Transverse colon (tissue), 4 donors: ENCODE data around the gene RNF144A. TPM values are rescaled to one million over a fixed set of nuclear protein-coding genes. Genes with fewer than 3 reads are reported as not detected.

Experiments
- DNase-seq: peaks from one replicate; pipeline ENCODE4 v3.0.0-alpha.2; 2019
- H3K27ac ChIP-seq, 4 donors: fragments of 200-600 bp; sonication (generic); 2 replicates each; pipeline ENCODE4 v1.5.1; 2016 to 2018; ENCODE audit warnings: inconsistent platforms in 4 of 4
- H3K27me3 ChIP-seq: fragments of 200-600 bp; sonication (generic); 2 replicates; pipeline ENCODE4 v1.5.1; 2017; ENCODE audit warnings: inconsistent platforms
- H3K36me3 ChIP-seq, 4 donors: fragments of 200-600 bp; sonication (generic); 2 replicates each; pipeline ENCODE4 v1.5.1; 2017 to 2019; ENCODE audit warnings: inconsistent platforms in 4 of 4
- H3K4me1 ChIP-seq, 4 donors: fragments of 200-600 bp; sonication (generic); 2 replicates each; pipeline ENCODE4 v1.5.1; 2017 to 2020; ENCODE audit warnings: inconsistent platforms in 4 of 4
- H3K4me3 ChIP-seq, 4 donors: fragments of 200-600 bp; sonication (generic); 1 replicate in 1 of 4; 2 replicates in 3 of 4; pipeline versions ENCODE4 v1.5.1 to v1.6.1; 2017 to 2019; ENCODE audit warnings: inconsistent platforms in 4 of 4
- H3K9me3 ChIP-seq, 2 donors: fragments of 200-600 bp; sonication (generic); 2 replicates each; pipeline ENCODE4 v1.5.1; 2017 to 2019; ENCODE audit warnings: inconsistent platforms in 2 of 2
- EP300 ChIP-seq: sonication (generic); formaldehyde crosslinking; IDR thresholded peaks from one replicate; pipeline ENCODE4 v1.6.1; 2017; ENCODE audit warnings: antibody characterized with exemption, low read depth
- POLR2A ChIP-seq: fragments of 450-650 bp; IDR thresholded peaks from one replicate; pipeline ENCODE4 v1.6.1; 2016; ENCODE audit warnings: antibody characterized with exemption, mild to moderate bottlenecking, moderate library complexity
- POLR2AphosphoS5 ChIP-seq, 3 donors: sonication (generic); formaldehyde crosslinking; IDR thresholded peaks; one replicate each; pipeline ENCODE4 v1.6.1; 2016; ENCODE audit warnings: antibody characterized with exemption in 3 of 3
- WGBS, 2 donors: methylation state at CpG; one replicate each; pipeline ENCODE4 v1.1.5; 2018; ENCODE audit warnings: low coverage in 1 of 2; 5-methylcytosine and 5-hydroxymethylcytosine counted together
- in situ Hi-C, 4 donors: fragments of 200-750 bp; cut with MboI; loops; one replicate each; pipeline versions ENCODE4 v1.15.0 to v1.15.1; 2017; ENCODE audit warnings: low sequenced_read_pairs in 3 of 4, low pct_ligation_motif_present in 1 of 4, low pct_unique_long_range_greater_than_20kb in 1 of 4
- intact Hi-C: fragments of 100-400 bp; cut with DNase I; formaldehyde crosslinking; loops from one replicate; pipeline ENCODE4 v1.15.1; 2023; ENCODE audit warnings: low total_unique reads
- total RNA-seq, 4 donors: library from RNA; depleted of rRNA; stranded (reverse); fragments of >200 nt; gene quantifications; one replicate each; pipeline ENCODE4 v1.1.0, GENCODE V29; 2016
- TF ChIP-seq, protein P1 (sequence below), 5 experiments: fragments of 200-600 bp in 3 of 5; fragments of 450-650 bp in 2 of 5; sonication (generic) in 3 of 5; IDR thresholded peaks; 1 replicate in 2 of 5; 2 replicates in 3 of 5; pipeline ENCODE4 v1.5.1; 2016 to 2017; ENCODE audit warnings: antibody characterized with exemption in 5 of 5, inconsistent platforms in 3 of 5, mild to moderate bottlenecking in 2 of 5, moderate library complexity in 1 of 5

RNF144A gene
- total RNA-seq, 4 donors from 2014 or later = 24.0 to 145 (median 83.0) TPM

DNA sequence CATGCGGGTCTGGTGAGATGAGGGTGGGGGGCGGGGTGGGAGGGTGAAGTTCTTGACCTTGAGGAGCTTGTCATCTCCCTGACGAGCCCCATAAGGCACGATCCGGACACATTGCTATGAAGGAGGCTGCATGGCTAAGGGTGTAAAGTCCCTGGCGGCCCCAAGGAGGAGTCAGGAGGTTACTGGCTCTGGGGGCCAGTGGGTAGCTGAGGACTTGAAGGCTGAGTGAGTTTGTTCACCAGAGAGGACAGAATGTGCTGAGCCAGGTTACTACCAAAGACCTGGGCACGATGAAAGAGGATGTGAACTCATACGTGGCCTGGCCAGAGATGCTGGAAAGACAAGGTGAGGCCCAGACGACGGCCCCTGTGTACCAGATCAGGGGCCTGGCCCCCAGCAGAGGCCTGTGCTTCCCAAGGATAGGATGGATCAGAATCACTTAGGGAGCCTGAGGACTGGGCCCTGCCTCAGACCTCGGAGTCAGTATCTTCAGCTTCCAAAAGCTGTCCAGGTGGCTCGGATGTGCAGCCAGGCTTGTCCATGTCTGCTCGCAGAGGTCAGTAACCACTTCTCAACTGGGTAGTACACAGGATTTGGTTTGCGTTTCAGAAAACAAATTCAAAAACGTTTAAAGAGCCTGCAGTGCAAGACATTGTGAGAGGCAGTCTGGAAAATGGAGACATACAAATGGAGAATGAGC is 110.9 kb downstream of the RNF144A start:
- Histone ChIP-seq H3K9me3 (no peaks in the 10 kb centered on the region), H3K36me3 (no peaks in the 10 kb centered on the region), H3K4me1 (peaks cover 0 to 6% (median 0%) of the 10 kb centered on the region in 4 donors), H3K4me3 (no peak overlapping the region), H3K27me3 (no peaks in the 10 kb centered on the region), H3K27ac (no peak overlapping the region)
- intact Hi-C loops = no loop called here
- in situ Hi-C loops = loop anchor here in 1 of 4 donors (10.0 kb wide), 1 partner anchor 123 kb away; no protein-coding TSS in a partner anchor
- no peak for DNase-seq
- TF ChIP-seq EP300 (no peak), POLR2A (no peak), POLR2AphosphoS5 (IDR thresholded peaks at IDR 0.05) (no peak)
- TF ChIP-seq, protein P1, sequence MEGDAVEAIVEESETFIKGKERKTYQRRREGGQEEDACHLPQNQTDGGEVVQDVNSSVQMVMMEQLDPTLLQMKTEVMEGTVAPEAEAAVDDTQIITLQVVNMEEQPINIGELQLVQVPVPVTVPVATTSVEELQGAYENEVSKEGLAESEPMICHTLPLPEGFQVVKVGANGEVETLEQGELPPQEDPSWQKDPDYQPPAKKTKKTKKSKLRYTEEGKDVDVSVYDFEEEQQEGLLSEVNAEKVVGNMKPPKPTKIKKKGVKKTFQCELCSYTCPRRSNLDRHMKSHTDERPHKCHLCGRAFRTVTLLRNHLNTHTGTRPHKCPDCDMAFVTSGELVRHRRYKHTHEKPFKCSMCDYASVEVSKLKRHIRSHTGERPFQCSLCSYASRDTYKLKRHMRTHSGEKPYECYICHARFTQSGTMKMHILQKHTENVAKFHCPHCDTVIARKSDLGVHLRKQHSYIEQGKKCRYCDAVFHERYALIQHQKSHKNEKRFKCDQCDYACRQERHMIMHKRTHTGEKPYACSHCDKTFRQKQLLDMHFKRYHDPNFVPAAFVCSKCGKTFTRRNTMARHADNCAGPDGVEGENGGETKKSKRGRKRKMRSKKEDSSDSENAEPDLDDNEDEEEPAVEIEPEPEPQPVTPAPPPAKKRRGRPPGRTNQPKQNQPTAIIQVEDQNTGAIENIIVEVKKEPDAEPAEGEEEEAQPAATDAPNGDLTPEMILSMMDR (IDR thresholded peaks at IDR 0.05) = no peak
- WGBS, 2 donors = 40 to 90% methylated on average over 2 to 15 of the region's 15 CpGs

DNA sequence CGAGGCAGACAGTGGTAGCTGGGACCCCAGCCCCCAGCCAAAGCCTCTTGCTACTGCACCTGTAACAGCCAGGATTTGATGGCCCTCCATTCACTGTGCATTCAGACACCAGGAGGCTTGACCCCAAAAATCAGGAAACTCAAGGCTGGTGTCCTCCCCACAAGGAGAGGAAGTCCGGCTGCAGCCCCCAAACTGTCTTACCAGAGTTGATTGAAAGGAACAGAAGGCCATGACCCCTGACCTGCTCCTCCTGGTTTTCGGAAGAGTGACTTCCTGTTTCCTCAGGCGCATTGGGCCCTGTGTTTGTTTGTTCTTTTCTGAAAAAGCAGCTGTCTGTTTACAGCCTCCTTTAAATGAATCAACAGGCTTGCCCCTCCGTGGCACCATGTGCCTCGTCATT is 111.6 kb downstream of the RNF144A start:
- intact Hi-C loops (no loop called here), in situ Hi-C loops (loop anchor here in 1 of 4 donors (10.0 kb wide), 1 partner anchor 124 kb away; no protein-coding TSS in a partner anchor)
- Histone ChIP-seq H3K4me3 (no peak overlapping the region), H3K27ac (no peak overlapping the region), H3K4me1 (peaks cover 0 to 11% (median 0%) of the 10 kb centered on the region in 4 donors), H3K27me3 (no peaks in the 10 kb centered on the region), H3K36me3 (no peaks in the 10 kb centered on the region), H3K9me3 (no peaks in the 10 kb centered on the region)
- no peak for DNase-seq
- 17 to 76% methylated on average over 1 to 6 of the region's 6 CpGs for WGBS, 2 donors
- TF ChIP-seq EP300 = no peak
- no peak for TF ChIP-seq POLR2AphosphoS5 (IDR thresholded peaks at IDR 0.05)
- TF ChIP-seq, protein P1 (IDR thresholded peaks at IDR 0.05) = no peak
- no peak for TF ChIP-seq POLR2A

DNA sequence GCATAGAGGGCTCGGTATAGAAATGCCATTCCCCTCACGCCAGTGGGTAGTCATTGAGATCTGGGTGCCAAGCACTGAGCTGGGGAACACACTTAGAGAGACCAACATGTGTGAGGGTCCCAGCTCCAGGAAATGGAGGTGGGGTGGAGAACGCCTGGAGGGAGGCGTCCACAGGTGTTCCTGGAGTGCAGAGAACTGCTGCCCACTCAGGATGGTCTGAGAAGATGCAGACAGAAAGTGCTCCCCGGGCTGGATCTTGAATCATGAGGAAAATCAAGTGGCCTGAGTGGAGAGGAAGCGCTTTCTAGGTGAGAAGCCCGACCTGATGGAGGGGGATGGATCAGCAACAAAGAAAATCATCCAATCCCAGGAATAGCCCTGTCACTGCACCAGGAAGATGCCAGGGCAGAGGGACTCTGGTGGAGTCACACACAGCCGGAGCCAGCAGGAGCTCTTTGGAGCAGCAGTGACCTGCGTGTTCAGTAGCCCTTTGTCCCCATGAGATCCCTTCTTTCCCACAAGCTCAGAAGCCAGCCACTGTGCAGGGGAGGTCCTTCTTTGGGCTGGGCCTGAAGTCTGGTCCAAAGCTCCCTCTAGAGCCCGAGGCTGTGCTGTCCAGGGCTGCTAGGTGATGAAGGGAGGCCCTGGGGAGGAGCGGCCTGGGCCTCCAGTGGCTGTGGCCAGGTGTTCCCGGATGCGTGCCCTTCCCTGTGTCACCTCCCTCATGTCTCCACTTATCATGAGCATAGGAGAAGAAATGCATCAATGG is 112.3 kb downstream of the RNF144A start:
- Histone ChIP-seq H3K4me3 (no peak overlapping the region), H3K36me3 (no peaks in the 10 kb centered on the region), H3K9me3 (no peaks in the 10 kb centered on the region), H3K27ac (no peak overlapping the region), H3K4me1 (peaks cover 0 to 11% (median 0%) of the 10 kb centered on the region in 4 donors), H3K27me3 (no peaks in the 10 kb centered on the region)
- TF ChIP-seq POLR2AphosphoS5 (IDR thresholded peaks at IDR 0.05) (no peak), EP300 (no peak), POLR2A (no peak)
- TF ChIP-seq, protein P1 (IDR thresholded peaks at IDR 0.05) = no peak
- DNase-seq = no peak
- intact Hi-C loops = no loop called here
- in situ Hi-C loops = loop anchor here in 1 of 4 donors (10.0 kb wide), 1 partner anchor 125 kb away; no protein-coding TSS in a partner anchor
- 92% methylated on average over 12 of the region's 13 CpGs; no CpG with 5 or more reads in 1 of the 2 donors for WGBS, 2 donors

DNA sequence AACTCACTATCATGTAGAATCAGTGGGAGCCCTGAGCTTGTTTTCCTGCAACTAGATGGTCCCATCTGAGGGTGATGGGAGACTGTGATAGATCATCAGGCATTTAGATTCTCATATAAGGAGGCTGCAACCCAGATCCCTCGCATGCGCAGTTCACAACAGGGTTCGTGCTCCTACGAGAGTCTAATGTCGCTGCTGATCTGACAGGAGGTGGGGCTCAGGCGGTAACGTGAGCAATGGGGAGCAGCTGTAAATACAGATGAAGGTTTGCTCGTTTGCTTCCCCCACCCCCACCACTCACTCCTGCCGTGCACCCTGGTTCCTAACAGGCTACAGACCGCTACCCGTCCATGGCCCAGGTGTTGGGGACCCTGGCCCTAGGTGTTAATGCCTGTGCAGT is 113.6 kb downstream of the RNF144A start:
- intact Hi-C loops = no loop called here
- Histone ChIP-seq H3K27me3 (no peaks in the 10 kb centered on the region), H3K27ac (no peak overlapping the region), H3K4me3 (no peak overlapping the region), H3K9me3 (no peaks in the 10 kb centered on the region), H3K4me1 (peaks cover 0 to 11% (median 0%) of the 10 kb centered on the region in 4 donors), H3K36me3 (no peaks in the 10 kb centered on the region)
- WGBS, 2 donors = 90% methylated on average over 11 of the region's 11 CpGs; no CpG with 5 or more reads in 1 of the 2 donors
- no peak for TF ChIP-seq POLR2A
- TF ChIP-seq, protein P1 (IDR thresholded peaks at IDR 0.05) = no peak
- TF ChIP-seq EP300 = no peak
- no peak for TF ChIP-seq POLR2AphosphoS5 (IDR thresholded peaks at IDR 0.05)
- DNase-seq = no peak
- in situ Hi-C loops = no loop called here
